ENCODE measurements around the gene ARHGEF4.
"Not testable (repeated sequence)": the region's sequence is repeated elsewhere in the genome, so short reads cannot be mapped to it uniquely, and the experiment has no call there.

The ARHGEF4 gene

DNA sequence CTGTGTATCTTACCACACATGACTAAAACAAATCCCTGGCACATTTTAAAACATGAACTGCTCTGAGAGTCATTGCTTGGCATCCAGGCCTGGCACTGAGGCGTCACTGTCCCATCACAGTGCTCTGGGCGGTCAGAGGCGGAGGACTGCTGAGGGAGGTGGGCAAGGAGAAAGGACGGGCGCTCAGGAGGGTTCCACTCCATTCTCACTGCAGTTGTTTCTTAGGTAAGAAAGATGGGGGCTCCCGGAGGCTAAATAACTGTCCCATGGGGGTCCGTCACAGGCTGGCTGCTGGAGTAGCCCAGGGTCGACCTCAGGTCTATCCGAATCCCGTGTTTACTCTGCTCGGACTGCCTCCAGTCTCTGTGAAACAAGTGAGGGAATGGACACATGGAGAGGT, 139.0 kb downstream of the ARHGEF4 start:
- H3K36me3 Mint-ChIP-seq (ENCODE audit: low read depth): no peaks in the 10 kb centered on the region
- no peak for DNase-seq (ENCODE audit: low spot score)
- H3K27ac Mint-ChIP-seq: no peak overlapping the region
- peaks cover 4% of the 10 kb centered on the region for H3K4me1 Mint-ChIP-seq (ENCODE audit: low read depth)
- peaks cover 2% of the 10 kb centered on the region for H3K27me3 Mint-ChIP-seq (ENCODE audit: low read depth)
- no peaks in the 10 kb centered on the region for H3K9me3 Mint-ChIP-seq
- H3K4me3 Mint-ChIP-seq: no peak overlapping the region

DNA sequence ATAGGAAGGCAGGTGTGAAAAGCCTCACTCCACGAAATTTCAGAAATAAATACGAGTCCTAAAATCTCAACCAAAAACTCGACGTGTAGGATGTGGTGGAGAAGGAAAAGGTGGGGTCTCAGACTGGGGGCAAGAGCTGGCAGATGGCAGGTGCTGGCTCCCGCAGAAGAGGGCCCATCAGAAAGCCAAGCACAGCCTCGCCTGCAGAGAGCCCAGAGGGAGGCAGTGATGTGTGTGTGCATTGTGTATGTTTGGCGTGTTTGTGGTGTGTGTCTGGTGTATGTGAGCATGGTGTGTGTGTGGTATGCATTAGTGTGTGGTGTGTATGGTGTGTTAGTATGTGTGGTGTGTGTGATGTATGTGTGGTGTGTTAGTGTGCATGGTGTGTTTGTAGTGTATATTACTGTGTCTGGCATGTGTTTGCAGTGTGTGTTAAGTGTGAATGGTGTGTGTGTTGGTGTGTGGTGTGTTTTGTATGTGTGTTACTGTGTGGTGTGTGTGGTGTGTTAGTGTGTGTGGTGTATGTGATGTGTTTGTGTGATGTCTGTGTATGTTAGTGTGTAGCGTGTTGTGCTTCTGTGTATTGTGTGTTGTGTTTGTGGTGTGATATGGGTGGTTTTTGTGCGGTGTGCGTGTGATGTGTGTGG, 140.0 kb downstream of the ARHGEF4 start:
- Mint-ChIP-seq H3K4me3 (no peak overlapping the region), H3K9me3 (no peaks in the 10 kb centered on the region)

DNA sequence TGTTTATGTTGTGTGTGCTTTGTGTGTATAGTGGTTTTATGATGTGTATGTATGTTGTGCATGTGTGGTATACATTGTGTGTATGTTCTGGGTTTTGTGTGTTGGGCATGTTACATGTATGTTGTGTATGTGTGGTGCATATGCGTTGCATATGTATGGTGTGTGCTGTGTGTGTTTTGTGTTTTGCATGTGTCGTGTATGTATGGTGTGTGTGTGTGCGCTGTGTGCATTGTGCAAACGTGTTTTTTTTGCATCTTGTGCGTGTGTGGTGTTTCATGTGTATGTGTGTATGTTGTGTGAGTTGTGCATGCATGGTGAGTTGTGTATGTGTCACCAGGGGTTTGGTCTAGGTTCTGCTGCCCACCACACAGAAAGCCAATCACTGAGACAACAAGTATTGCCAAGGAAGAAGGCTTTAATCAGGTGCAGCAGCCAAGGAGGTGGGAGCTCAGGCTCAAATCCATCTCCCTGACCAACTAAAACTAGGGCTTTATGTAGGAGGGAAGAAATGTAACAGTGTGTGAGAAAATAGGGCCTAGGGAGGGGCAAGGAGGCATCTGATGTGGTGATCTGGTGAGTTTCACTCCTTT, 140.8 kb downstream of the ARHGEF4 start:
- H3K4me1 Mint-ChIP-seq (ENCODE audit: low read depth): peaks cover under 1% of the 10 kb centered on the region
- peaks cover 4% of the 10 kb centered on the region for H3K27me3 Mint-ChIP-seq (ENCODE audit: low read depth)
- no peaks in the 10 kb centered on the region for H3K36me3 Mint-ChIP-seq (ENCODE audit: low read depth)
- H3K9me3 Mint-ChIP-seq: no peaks in the 10 kb centered on the region
- no peak overlapping the region for H3K4me3 Mint-ChIP-seq
- H3K27ac Mint-ChIP-seq: no peak overlapping the region
- DNase-seq (ENCODE audit: low spot score): no peak

More for the DNA sequence above, 140.0 kb downstream of the ARHGEF4 start:
- H3K4me1 Mint-ChIP-seq (ENCODE audit: low read depth): peaks cover 4% of the 10 kb centered on the region
- no peak overlapping the region for H3K27ac Mint-ChIP-seq
- peaks cover 2% of the 10 kb centered on the region for H3K27me3 Mint-ChIP-seq (ENCODE audit: low read depth)
- DNase-seq (ENCODE audit: low spot score): no peak
- no peaks in the 10 kb centered on the region for H3K36me3 Mint-ChIP-seq (ENCODE audit: low read depth)

DNA sequence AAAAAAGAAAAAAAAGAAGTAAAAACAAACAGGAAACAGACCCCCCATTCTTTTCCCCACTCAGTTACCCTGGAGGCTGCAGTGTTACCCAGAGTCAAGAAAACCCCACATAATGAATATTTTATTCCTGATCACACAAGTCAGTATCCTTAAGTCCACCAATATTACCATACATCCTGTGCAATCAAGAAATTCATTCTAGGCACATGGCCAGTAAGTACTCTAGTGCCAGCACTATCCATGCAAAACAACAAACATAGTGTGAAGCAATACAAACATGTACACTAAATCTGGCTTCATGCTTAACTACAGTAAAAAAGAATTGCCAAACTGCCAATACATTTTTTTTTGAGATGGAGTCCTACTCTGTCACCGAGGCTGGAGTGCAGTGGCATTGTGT, 145.0 kb downstream of the ARHGEF4 start:
- peaks cover 5% of the 10 kb centered on the region for H3K27me3 Mint-ChIP-seq (ENCODE audit: low read depth)
- H3K4me1 Mint-ChIP-seq (ENCODE audit: low read depth): peaks cover 6% of the 10 kb centered on the region
- no peak for DNase-seq (ENCODE audit: low spot score)
- H3K4me3 Mint-ChIP-seq: no peak overlapping the region
- no peaks in the 10 kb centered on the region for H3K36me3 Mint-ChIP-seq (ENCODE audit: low read depth)
- H3K27ac Mint-ChIP-seq: no peak overlapping the region
- H3K9me3 Mint-ChIP-seq: no peaks in the 10 kb centered on the region

DNA sequence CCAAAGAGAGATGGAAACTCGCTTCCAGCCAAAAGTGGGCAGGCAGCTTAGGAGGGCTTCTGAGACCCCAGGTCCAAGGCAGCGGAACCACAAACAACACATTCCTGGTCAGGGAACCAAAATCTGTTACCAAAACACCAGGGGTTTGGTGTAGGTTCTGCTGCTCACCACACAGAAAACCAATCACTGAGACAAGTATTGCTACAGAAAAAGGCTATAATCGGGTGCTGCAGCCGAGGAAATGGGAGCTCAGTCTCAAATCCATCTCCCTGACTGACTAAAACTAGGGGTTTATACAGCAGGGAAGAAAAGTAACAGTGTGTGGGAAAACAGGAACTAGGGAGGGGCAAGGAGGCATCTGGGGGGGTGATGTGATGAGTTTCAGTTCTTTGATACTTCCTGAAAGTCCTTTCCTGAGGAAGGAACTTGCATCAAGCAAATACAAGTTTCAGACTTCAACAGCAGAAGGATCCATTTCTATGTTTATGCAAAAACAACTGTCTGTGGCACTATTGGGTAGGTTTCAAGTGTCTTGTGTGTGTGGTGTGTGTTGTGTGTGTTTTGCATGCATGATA, 148.6 kb downstream of the ARHGEF4 start:
- H3K4me3 Mint-ChIP-seq: no peak overlapping the region
- H3K27me3 Mint-ChIP-seq (ENCODE audit: low read depth): peaks cover 5% of the 10 kb centered on the region
- no peaks in the 10 kb centered on the region for H3K36me3 Mint-ChIP-seq (ENCODE audit: low read depth)
- no peak overlapping the region for H3K27ac Mint-ChIP-seq
- no peaks in the 10 kb centered on the region for H3K9me3 Mint-ChIP-seq
- no peak for DNase-seq (ENCODE audit: low spot score)
- peaks cover 6% of the 10 kb centered on the region for H3K4me1 Mint-ChIP-seq (ENCODE audit: low read depth)

DNA sequence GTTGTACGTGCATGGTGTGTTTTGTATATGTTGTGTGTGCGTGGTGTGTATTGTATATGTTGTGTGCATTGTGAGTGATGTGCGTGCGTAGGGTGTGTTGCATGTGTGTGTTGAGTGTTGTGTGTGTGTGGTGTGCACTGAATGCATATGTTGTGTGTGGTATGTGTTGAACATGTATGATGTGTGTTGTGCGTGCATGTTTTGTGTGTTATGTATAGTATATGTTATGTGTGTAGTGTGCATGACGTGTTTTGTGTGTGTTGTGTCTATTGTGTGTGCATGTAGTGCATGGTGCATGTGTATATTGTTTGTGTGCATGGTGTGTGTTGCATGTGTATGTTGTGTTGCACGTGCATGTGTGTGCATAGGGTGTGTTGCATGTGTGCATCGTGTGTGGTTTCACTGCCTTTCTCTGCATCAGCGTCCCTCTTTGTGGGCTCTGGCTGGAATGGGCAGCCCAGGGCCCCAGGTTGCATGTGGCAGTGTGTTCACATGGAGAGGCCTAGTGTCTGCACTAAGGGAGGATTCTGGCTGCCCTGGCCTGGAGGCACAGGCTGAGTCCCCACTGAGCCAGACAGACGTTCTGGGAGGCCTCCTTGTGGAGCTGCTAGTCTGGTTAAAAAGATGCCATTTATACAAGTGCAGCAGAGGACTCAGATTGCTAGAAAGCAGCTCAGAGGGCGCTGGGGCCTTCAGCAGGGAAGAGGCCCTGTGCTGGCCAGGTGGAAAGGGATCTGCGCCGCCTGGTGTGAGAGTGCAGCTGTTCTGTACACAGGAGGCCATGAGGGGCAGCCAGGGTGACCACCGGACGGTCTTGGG, 149.3 kb downstream of the ARHGEF4 start:
- peaks cover 6% of the 10 kb centered on the region for H3K4me1 Mint-ChIP-seq (ENCODE audit: low read depth)
- H3K36me3 Mint-ChIP-seq (ENCODE audit: low read depth): no peaks in the 10 kb centered on the region
- H3K27ac Mint-ChIP-seq: no peak overlapping the region
- DNase-seq (ENCODE audit: low spot score): no peak
- no peak overlapping the region for H3K4me3 Mint-ChIP-seq
- peaks cover 5% of the 10 kb centered on the region for H3K27me3 Mint-ChIP-seq (ENCODE audit: low read depth)
- H3K9me3 Mint-ChIP-seq: no peaks in the 10 kb centered on the region

DNA sequence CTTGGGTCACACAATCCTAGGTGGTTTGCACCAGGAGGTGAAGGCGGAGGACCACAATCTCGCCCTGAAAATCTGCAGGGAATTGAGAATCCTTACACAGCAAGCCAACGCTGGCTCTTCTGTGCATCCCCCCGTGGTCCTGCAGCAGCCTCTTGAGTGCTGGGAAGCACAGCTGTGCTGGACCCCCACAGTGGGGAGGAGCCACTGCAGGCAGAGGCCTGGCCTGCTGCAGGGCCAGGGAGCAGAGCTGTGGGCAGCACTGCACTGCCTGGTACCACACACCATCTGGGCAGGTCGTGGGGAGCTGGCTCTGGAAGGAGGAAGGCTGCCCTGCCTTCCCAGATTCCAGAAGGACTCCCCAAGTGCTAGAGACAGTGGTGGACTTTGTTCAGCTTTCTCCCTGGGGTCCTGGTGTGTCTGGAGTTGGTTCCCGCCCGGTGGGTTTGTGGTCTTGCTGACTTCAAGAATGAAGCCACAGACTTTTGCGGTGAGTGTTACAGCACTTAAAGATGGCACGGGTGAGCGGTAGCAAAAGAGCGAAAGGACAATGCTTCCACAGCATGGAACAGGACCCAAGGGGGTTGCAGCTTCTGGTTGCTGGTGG, 150.3 kb downstream of the ARHGEF4 start:
- H3K9me3 Mint-ChIP-seq: no peaks in the 10 kb centered on the region
- no peak for DNase-seq (ENCODE audit: low spot score)
- peaks cover 3% of the 10 kb centered on the region for H3K27me3 Mint-ChIP-seq (ENCODE audit: low read depth)
- no peak overlapping the region for H3K4me3 Mint-ChIP-seq
- H3K4me1 Mint-ChIP-seq (ENCODE audit: low read depth): peaks cover 6% of the 10 kb centered on the region
- no peak overlapping the region for H3K27ac Mint-ChIP-seq
- H3K36me3 Mint-ChIP-seq (ENCODE audit: low read depth): no peaks in the 10 kb centered on the region

DNA sequence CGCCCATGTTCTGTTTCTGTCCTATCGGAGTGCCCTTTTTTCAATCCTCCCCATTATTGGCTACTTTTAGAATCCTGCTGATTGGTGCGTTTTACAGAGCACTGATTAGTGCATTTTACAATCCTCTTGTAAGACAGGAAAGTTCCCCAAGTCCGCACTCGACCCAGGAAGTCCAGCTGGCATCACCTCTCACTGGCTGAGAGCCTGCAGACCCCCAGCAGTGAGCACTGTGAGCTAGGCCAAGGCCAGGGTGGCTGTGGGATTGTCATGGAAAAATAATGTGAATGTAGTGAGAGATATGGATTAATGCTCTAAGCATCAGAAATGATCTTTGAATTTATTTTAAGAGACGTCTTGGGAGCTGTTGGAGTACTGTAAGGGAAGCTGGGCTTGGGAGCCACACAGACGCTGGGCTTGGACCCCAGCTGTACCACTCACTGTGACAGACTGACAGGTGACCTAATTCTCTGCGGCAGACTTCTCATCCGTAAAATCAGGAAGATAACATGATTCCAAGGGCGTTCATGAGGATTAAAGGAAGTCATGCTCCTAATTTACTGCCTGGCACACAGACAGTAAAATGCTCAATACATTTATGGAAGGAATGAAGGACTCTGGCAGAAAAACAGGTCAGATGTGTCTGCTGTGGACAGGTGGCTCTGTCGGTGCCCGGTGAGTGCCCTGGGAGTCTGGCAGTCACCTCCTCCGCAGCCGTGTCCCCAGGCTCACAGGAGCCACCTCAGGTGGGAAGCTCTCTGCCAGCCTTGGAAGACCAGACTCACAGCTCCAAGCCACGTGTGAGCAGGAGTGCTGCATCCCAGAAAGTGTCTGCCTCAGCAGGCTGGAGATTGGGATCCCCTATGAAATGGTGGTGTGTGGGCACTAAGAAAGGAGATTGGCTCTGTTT, 151.1 kb downstream of the ARHGEF4 start:
- no peak overlapping the region for H3K4me3 Mint-ChIP-seq
- H3K27ac Mint-ChIP-seq: no peak overlapping the region
- peaks cover 6% of the 10 kb centered on the region for H3K4me1 Mint-ChIP-seq (ENCODE audit: low read depth)
- H3K36me3 Mint-ChIP-seq (ENCODE audit: low read depth): no peaks in the 10 kb centered on the region
- H3K9me3 Mint-ChIP-seq: no peaks in the 10 kb centered on the region
- no peak for DNase-seq (ENCODE audit: low spot score)
- no peaks in the 10 kb centered on the region for H3K27me3 Mint-ChIP-seq (ENCODE audit: low read depth)

DNA sequence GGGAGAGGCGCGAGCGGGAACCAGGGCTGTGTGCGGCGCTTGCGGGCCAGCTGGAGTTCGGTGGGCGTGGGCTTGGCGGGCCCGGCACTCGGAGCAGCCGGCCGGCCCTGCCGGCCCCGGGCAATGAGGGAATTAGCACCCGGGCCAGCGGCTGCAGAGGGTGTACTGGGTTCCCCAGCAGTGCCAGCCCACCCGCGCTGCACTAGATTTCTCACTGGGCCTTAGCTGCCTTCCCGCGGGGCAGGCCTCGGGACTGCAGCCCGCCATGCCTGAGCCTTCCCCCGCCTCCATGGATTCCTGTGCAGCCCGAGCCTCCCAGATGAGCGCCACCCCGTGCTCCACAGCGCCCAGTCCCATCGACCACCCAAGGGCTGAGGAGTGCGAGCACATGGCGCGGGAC, 154.7 kb downstream of the ARHGEF4 start:
- not testable (repeated sequence) for H3K4me1 Mint-ChIP-seq (ENCODE audit: low read depth); H3K27ac Mint-ChIP-seq

DNA sequence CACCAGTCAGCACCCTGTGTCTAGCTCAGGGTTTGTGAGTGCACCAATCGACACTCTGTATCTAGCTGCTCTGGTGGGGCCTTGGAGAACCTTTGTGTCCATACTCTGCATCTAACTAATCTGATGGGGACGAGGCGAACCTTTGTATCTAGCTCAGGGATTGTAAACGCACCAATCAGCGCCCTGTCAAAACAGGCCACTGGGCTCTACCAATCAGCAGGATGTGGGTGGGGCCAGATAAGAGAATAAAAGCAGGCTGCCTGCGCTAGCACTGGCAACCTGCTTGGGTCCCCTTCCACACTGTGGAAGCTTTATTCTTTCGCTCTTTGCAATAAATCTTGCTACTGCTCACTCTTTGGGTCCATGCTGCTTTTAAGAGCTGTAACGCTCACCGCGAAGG, 155.3 kb downstream of the ARHGEF4 start:
- peaks cover 11% of the 10 kb centered on the region for H3K27me3 Mint-ChIP-seq (ENCODE audit: low read depth)
- not testable (repeated sequence) for H3K27ac Mint-ChIP-seq; H3K4me1 Mint-ChIP-seq (ENCODE audit: low read depth); H3K36me3 Mint-ChIP-seq (ENCODE audit: low read depth); H3K4me3 Mint-ChIP-seq; H3K9me3 Mint-ChIP-seq; DNase-seq (ENCODE audit: low spot score)

More for the DNA sequence above, 154.7 kb downstream of the ARHGEF4 start:
- H3K9me3 Mint-ChIP-seq; H3K36me3 Mint-ChIP-seq (ENCODE audit: low read depth); H3K4me3 Mint-ChIP-seq; DNase-seq (ENCODE audit: low spot score): not testable (repeated sequence)
- H3K27me3 Mint-ChIP-seq (ENCODE audit: low read depth): peaks cover 11% of the 10 kb centered on the region

DNA sequence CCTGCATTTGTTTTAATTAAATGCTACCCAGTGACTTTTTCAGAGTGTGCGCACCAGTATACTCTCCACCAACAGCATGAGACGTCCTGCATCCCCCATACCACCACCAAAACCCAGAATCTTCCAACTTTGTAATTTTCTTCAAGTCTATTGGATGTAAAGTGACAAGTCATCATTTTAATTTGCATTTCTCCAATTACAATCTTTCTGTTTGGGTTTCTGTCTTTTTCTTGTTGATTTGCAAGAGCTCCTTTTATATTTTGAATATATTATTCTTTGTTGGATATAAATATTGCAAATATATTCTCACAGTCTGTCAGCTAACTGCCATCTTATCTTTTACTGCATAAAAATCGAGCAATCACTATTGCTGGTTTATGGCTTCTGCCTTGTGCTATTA, 160.0 kb downstream of the ARHGEF4 start:
- DNase-seq (ENCODE audit: low spot score): no peak
- H3K4me3 Mint-ChIP-seq: no peak overlapping the region
- no peaks in the 10 kb centered on the region for H3K4me1 Mint-ChIP-seq (ENCODE audit: low read depth)
- no peaks in the 10 kb centered on the region for H3K9me3 Mint-ChIP-seq
- no peak overlapping the region for H3K27ac Mint-ChIP-seq
- no peaks in the 10 kb centered on the region for H3K36me3 Mint-ChIP-seq (ENCODE audit: low read depth)
- peaks cover 29% of the 10 kb centered on the region for H3K27me3 Mint-ChIP-seq (ENCODE audit: low read depth)

DNA sequence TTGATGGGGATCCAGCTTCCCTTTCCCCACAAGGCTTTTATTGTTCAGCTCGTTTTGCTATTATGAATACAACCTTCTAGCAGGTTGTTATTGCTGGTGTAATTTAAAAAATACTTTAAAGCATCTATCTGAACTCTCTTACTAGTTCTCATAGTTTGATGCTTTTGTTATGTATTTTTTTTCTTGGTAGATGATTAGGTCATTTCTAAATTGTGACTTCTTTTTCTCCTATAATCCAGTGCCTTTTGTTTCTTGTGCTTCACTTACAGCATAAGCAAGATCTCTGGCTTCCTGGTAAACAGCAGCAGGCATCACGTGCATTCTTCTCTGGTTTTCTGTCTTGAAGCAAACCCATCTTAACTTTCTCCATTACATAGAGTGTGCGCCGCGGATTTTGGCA, 160.5 kb downstream of the ARHGEF4 start:
- no peaks in the 10 kb centered on the region for H3K4me1 Mint-ChIP-seq (ENCODE audit: low read depth)
- H3K4me3 Mint-ChIP-seq: no peak overlapping the region
- peaks cover 29% of the 10 kb centered on the region for H3K27me3 Mint-ChIP-seq (ENCODE audit: low read depth)
- H3K27ac Mint-ChIP-seq: no peak overlapping the region
- no peak for DNase-seq (ENCODE audit: low spot score)
- no peaks in the 10 kb centered on the region for H3K9me3 Mint-ChIP-seq
- no peaks in the 10 kb centered on the region for H3K36me3 Mint-ChIP-seq (ENCODE audit: low read depth)

DNA sequence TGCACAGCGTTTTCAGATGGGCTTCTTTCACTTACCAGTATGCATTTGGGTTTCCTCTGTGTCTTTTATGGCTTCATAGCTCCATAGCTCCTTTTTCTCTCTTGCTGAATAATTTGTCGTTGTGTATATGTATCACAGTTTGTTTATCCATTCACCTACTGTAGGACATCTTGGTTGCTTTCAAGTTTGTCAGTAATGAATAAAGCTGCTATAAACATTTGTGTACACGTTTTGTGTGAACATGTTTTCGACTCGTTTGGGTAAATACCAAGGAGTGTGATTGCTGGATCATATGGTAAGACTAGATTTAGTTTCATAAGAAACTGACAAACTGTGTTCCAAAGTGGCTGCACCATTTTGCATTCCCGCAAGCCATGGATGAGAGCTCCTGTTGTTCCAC, 161.8 kb downstream of the ARHGEF4 start:
- Mint-ChIP-seq H3K27me3 (ENCODE audit: low read depth) (peaks cover 29% of the 10 kb centered on the region), H3K27ac (no peak overlapping the region), H3K4me3 (no peak overlapping the region), H3K9me3 (no peaks in the 10 kb centered on the region), H3K4me1 (ENCODE audit: low read depth) (no peaks in the 10 kb centered on the region), H3K36me3 (ENCODE audit: low read depth) (no peaks in the 10 kb centered on the region)
- no peak for DNase-seq (ENCODE audit: low spot score)
